KMS-11 (cell line): ENCODE measurements around the gene LYZL1.
"Not testable (repeated sequence)": the region's sequence is repeated elsewhere in the genome, so short reads cannot be mapped to it uniquely, and the experiment has no call there.

ENCODE experiments used
- H2AFZ ChIP-seq: fragments of 200-600 bp; sonication (generic); 2 replicates; pipeline ENCODE4 v1.6.1; 2016; ENCODE audit warnings: antibody characterized with exemption, mixed run types, low read depth
- H3K27ac ChIP-seq: fragments of 200-600 bp; sonication (generic); 2 replicates; pipeline ENCODE4 v1.6.1; 2016; ENCODE audit warnings: mild to moderate bottlenecking, mixed run types
- H3K27me3 ChIP-seq: fragments of 200-600 bp; sonication (generic); 2 replicates; pipeline ENCODE4 v1.6.1; 2017; ENCODE audit warnings: mild to moderate bottlenecking, low read depth, mixed run types, moderate library complexity; ENCODE audit not compliant: insufficient read depth
- H3K36me3 ChIP-seq: fragments of 200-600 bp; sonication (generic); 2 replicates; pipeline ENCODE4 v1.6.1; 2017; ENCODE audit warnings: mild to moderate bottlenecking, mixed run types; ENCODE audit not compliant: insufficient read depth
- H3K4me1 ChIP-seq: fragments of 200-600 bp; sonication (generic); 2 replicates; pipeline ENCODE4 v1.6.1; 2016; ENCODE audit warnings: mild to moderate bottlenecking, low read depth, mixed run types; ENCODE audit not compliant: poor library complexity, severe bottlenecking
- H3K4me2 ChIP-seq: fragments of 200-600 bp; sonication (generic); 2 replicates; pipeline ENCODE4 v1.7.0; 2016; ENCODE audit warnings: mild to moderate bottlenecking, mixed run types
- H3K4me3 ChIP-seq: fragments of 200-600 bp; sonication (generic); IDR thresholded peaks from 2 replicates; pipeline ENCODE4 v1.6.1; 2017; ENCODE audit warnings: low read depth, low read length, mixed read lengths; ENCODE audit not compliant: insufficient read depth
- H3K79me2 ChIP-seq: fragments of 200-600 bp; sonication (generic); 2 replicates; pipeline ENCODE4 v1.6.1; 2016; ENCODE audit warnings: low read depth, mixed run types; ENCODE audit not compliant: insufficient read depth
- H3K9ac ChIP-seq: fragments of 200-600 bp; sonication (generic); 2 replicates; pipeline ENCODE4 v1.6.1; 2016; ENCODE audit warnings: mild to moderate bottlenecking, mixed run types
- H4K20me1 ChIP-seq: fragments of 200-600 bp; sonication (generic); 2 replicates; pipeline ENCODE4 v1.6.1; 2016; ENCODE audit warnings: mild to moderate bottlenecking, mixed run types; ENCODE audit not compliant: insufficient read depth
- CTCF ChIP-seq: fragments of 200-600 bp; sonication (generic); conservative IDR thresholded peaks from 2 replicates; pipeline ENCODE4 v1.6.1; 2017; ENCODE audit warnings: low read depth, mild to moderate bottlenecking, antibody characterized with exemption, low read length, moderate library complexity, mixed read lengths

The LYZL1 gene

GRCh38 chr10:29317423-29318021 is 28.7 kb downstream of the LYZL1 start:
- no peak overlapping the region for H2AFZ ChIP-seq
- H3K79me2 ChIP-seq = no peaks in the 10 kb centered on the region
- no peak overlapping the region for H3K9ac ChIP-seq
- H3K27me3 ChIP-seq = no peaks in the 10 kb centered on the region
- H3K4me1 ChIP-seq = no peaks in the 10 kb centered on the region
- no peaks in the 10 kb centered on the region for H3K36me3 ChIP-seq
- TF ChIP-seq CTCF = no peak
- no peak overlapping the region for H3K4me2 ChIP-seq
- H3K27ac ChIP-seq = no peak overlapping the region
- no peak overlapping the region for H3K4me3 ChIP-seq
- H4K20me1 ChIP-seq = no peaks in the 10 kb centered on the region

- not testable (repeated sequence) for H3K4me1 ChIP-seq, H4K20me1 ChIP-seq, H3K4me3 ChIP-seq, H3K79me2 ChIP-seq, H3K9ac ChIP-seq, H3K27me3 ChIP-seq, H2AFZ ChIP-seq, H3K27ac ChIP-seq, H3K36me3 ChIP-seq, H3K4me2 ChIP-seq
These were observed 29.5 kb downstream of the LYZL1 start for GRCh38 chr10:29318141-29319071.

- Histone ChIP-seq H3K4me2 (no peak overlapping the region), H3K9ac (no peak overlapping the region), H4K20me1 (no peaks in the 10 kb centered on the region), H3K27me3 (no peaks in the 10 kb centered on the region), H3K27ac (no peak overlapping the region), H3K36me3 (no peaks in the 10 kb centered on the region), H3K79me2 (no peaks in the 10 kb centered on the region), H3K4me1 (no peaks in the 10 kb centered on the region), H3K4me3 (no peak overlapping the region), H2AFZ (no peak overlapping the region)
- TF ChIP-seq CTCF = no peak
These were observed 30.4 kb downstream of the LYZL1 start for GRCh38 chr10:29319205-29319781.

- H3K4me1 ChIP-seq, H3K27ac ChIP-seq, H3K9ac ChIP-seq, H3K4me3 ChIP-seq, H3K4me2 ChIP-seq, H3K79me2 ChIP-seq, H2AFZ ChIP-seq, H4K20me1 ChIP-seq, H3K36me3 ChIP-seq, H3K27me3 ChIP-seq: not testable (repeated sequence)
These were observed 31.8 kb downstream of the LYZL1 start for GRCh38 chr10:29320680-29321121.

- H3K79me2 ChIP-seq = no peaks in the 10 kb centered on the region
- no peak overlapping the region for H2AFZ ChIP-seq
- no peaks in the 10 kb centered on the region for H3K4me1 ChIP-seq
- H3K4me3 ChIP-seq = no peak overlapping the region
- H3K9ac ChIP-seq = no peak overlapping the region
- no peaks in the 10 kb centered on the region for H4K20me1 ChIP-seq
- H3K27me3 ChIP-seq = no peaks in the 10 kb centered on the region
- no peak for TF ChIP-seq CTCF
- no peaks in the 10 kb centered on the region for H3K36me3 ChIP-seq
- no peak overlapping the region for H3K4me2 ChIP-seq
- H3K27ac ChIP-seq = no peak overlapping the region
These were observed 32.8 kb downstream of the LYZL1 start for GRCh38 chr10:29321656-29322055.
